ENCODE results near the gene PHYHD1. TPM values are rescaled to one million over a fixed set of nuclear protein-coding genes. Genes with fewer than 3 reads are reported as not detected.
A peak's percentile ranks its signal among the peaks of the same experiment; 100 is the strongest.

The PHYHD1 gene
- total and polyA plus RNA-seq, 2 of the 13 experiments (the other 11 are each of a cell fraction or from before 2014, with no cell fraction given): 10.6 to 25.3 TPM

DNA sequence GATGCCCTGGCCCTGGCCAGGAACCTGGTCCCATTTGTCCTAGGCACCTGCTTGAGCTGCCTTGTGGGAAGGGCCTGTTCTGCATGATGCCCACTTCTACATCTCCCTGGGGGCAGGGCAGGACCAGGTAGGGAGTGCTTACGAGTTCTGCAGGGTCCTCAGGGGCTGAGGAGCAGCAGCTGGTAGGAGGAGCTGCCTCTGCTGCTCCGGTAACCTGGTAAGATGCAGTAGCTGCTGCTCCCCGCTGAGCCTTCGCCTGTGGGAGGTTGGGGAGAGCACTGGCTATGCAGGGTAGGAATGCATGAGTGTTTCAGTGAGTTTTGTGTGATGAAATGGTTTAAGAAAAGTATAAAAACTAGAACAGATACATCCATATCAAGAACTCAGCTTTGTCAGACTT lies 25.2 kb upstream of the PHYHD1 start:
- no peak overlapping the region for H3K4me3 ChIP-seq (replicated peaks in 1 of 3; ENCODE audit: insufficient read depth in 1 of 3, low read depth in 2 of 3, low read length in 3 of 3)
- peaks cover 17 to 63% of the 10 kb centered on the region in 2 experiments; a peak in 4 of 5 replicates for H3K36me3 ChIP-seq (replicated peaks in 1 of 2; ENCODE audit: control insufficient read depth in 1 of 2, insufficient read depth in 2 of 2, low read length in 2 of 2)
- in situ Hi-C loops (cut with HindIII; ENCODE audit: extremely low pct_ligation_motif_present, low pct_unique_long_range_greater_than_20kb): no loop called here
- no peak overlapping the region for H3K9ac ChIP-seq (ENCODE audit: insufficient read depth, low read depth, low read length)
- no peak overlapping the region for H3K27ac ChIP-seq (ENCODE audit: extremely low read length, insufficient read depth, low read length)
- intact Hi-C loops (cut with micrococcal nuclease; ENCODE audit: unreplicated experiment): no loop called here
- H3K4me1 ChIP-seq (ENCODE audit: insufficient read depth, low read length): peaks cover 8% of the 10 kb centered on the region; the same call in 1 of the 2 replicates
- FAIRE-seq: no peak
- no peak for ATAC-seq
- no peak for TF ChIP-seq ZBTB7A (CRISPR knock-in tag; IDR thresholded peaks at IDR 0.05)
- TF ChIP-seq SMAD9 (CRISPR knock-in tag; IDR thresholded peaks at IDR 0.05): no peak
- no peak for TF ChIP-seq ZNF678 (CRISPR knock-in tag; IDR thresholded peaks at IDR 0.05)
- TF ChIP-seq KMT2A (CRISPR knock-in tag; IDR thresholded peaks at IDR 0.05): no peak
- TF ChIP-seq, protein P1, sequence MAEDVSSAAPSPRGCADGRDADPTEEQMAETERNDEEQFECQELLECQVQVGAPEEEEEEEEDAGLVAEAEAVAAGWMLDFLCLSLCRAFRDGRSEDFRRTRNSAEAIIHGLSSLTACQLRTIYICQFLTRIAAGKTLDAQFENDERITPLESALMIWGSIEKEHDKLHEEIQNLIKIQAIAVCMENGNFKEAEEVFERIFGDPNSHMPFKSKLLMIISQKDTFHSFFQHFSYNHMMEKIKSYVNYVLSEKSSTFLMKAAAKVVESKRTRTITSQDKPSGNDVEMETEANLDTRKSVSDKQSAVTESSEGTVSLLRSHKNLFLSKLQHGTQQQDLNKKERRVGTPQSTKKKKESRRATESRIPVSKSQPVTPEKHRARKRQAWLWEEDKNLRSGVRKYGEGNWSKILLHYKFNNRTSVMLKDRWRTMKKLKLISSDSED (CRISPR knock-in tag; IDR thresholded peaks at IDR 0.05): no peak
- TF ChIP-seq ZNF746 (CRISPR knock-in tag; IDR thresholded peaks at IDR 0.05): no peak
- H3K27me3 ChIP-seq (ENCODE audit: control insufficient read depth in 1 of 2, insufficient read depth in 2 of 2, low read length in 2 of 2): no peaks in the 10 kb centered on the region
- BruUV-seq (replicated peaks): no TSS peak
- POLR2A ChIA-PET: no interaction called here
- DNase-seq (ENCODE audit: low spot score): no peak
- CTCF ChIA-PET (ENCODE audit: low intra/inter-chr PET ratio, low total read pairs): no interaction called here
- no peaks in the 10 kb centered on the region for H3K9me3 ChIP-seq (ENCODE audit: low read length)
- peaks cover 4% of the 10 kb centered on the region for H3K79me2 ChIP-seq (ENCODE audit: insufficient read depth, low read length)
- no peak overlapping the region for H2AFZ ChIP-seq (ENCODE audit: low read length)
- 96% methylated on average over 3 of the region's 4 CpGs for WGBS (ENCODE audit: low lambda C conversion rate)
- no peak overlapping the region for H3K4me2 ChIP-seq (ENCODE audit: low read depth, low read length)
- H4K20me1 ChIP-seq (ENCODE audit: insufficient read depth, low read length): no peaks in the 10 kb centered on the region

DNA sequence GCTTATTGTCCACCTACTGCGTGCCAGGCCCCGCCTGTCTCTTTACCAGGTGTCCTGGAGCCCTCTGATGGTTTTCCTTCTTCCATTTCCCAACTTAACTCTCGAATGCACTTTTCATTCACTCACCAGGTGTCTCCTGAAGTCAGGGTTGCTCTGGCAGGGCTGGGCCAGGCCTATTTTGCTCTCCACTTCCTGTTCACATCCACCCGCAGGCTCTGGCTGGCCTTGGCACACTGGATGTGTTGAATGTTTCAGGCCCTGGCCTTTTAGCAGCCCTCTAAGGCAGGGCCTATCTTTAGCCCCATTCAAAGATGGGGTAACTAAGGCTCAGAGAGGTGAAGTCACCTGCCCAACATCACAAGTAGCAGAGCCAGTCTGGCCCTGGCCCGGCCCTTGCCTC lies 22.4 kb upstream of the PHYHD1 start:
- WGBS (ENCODE audit: low lambda C conversion rate): 99% methylated on average over 4 of the region's 5 CpGs
- POLR2A ChIA-PET: interaction anchor here (1.0 kb wide), 1 partner anchor 18 kb away, joined by 3 read pairs; no protein-coding TSS in a partner anchor
- H3K4me1 ChIP-seq (ENCODE audit: insufficient read depth, low read length): peaks cover 8% of the 10 kb centered on the region; the same call in 1 of the 2 replicates

More for the DNA sequence above, 22.4 kb upstream of the PHYHD1 start:
- FAIRE-seq: no peak
- no peak for DNase-seq (ENCODE audit: low spot score)
- BruUV-seq (replicated peaks): no TSS peak
- no peak for TF ChIP-seq ATF7 (IDR thresholded peaks at IDR 0.05)
- no peak for TF ChIP-seq ATF7 (CRISPR knock-in tag; IDR thresholded peaks at IDR 0.05)
- no peak for TF ChIP-seq HHEX (CRISPR knock-in tag; IDR thresholded peaks at IDR 0.05)
- no peak for TF ChIP-seq MYNN (CRISPR knock-in tag; IDR thresholded peaks at IDR 0.05; ENCODE audit: low read depth)
- TF ChIP-seq ZFP36L1 (CRISPR knock-in tag; IDR thresholded peaks at IDR 0.05): no peak
- TF ChIP-seq, protein P2, sequence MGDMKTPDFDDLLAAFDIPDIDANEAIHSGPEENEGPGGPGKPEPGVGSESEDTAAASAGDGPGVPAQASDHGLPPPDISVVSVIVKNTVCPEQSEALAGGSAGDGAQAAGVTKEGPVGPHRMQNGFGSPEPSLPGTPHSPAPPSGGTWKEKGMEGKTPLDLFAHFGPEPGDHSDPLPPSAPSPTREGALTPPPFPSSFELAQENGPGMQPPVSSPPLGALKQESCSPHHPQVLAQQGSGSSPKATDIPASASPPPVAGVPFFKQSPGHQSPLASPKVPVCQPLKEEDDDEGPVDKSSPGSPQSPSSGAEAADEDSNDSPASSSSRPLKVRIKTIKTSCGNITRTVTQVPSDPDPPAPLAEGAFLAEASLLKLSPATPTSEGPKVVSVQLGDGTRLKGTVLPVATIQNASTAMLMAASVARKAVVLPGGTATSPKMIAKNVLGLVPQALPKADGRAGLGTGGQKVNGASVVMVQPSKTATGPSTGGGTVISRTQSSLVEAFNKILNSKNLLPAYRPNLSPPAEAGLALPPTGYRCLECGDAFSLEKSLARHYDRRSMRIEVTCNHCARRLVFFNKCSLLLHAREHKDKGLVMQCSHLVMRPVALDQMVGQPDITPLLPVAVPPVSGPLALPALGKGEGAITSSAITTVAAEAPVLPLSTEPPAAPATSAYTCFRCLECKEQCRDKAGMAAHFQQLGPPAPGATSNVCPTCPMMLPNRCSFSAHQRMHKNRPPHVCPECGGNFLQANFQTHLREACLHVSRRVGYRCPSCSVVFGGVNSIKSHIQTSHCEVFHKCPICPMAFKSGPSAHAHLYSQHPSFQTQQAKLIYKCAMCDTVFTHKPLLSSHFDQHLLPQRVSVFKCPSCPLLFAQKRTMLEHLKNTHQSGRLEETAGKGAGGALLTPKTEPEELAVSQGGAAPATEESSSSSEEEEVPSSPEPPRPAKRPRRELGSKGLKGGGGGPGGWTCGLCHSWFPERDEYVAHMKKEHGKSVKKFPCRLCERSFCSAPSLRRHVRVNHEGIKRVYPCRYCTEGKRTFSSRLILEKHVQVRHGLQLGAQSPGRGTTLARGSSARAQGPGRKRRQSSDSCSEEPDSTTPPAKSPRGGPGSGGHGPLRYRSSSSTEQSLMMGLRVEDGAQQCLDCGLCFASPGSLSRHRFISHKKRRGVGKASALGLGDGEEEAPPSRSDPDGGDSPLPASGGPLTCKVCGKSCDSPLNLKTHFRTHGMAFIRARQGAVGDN (CRISPR knock-in tag; IDR thresholded peaks at IDR 0.05): peak; percentile 31; the same call in 1 of the 2 replicates
- ATAC-seq: no peak
- CTCF ChIA-PET (ENCODE audit: low intra/inter-chr PET ratio, low total read pairs): no interaction called here
- Histone ChIP-seq H3K27me3 (ENCODE audit: control insufficient read depth in 1 of 2, insufficient read depth in 2 of 2, low read length in 2 of 2) (no peaks in the 10 kb centered on the region), H3K4me2 (ENCODE audit: low read depth, low read length) (no peak overlapping the region), H3K4me3 (replicated peaks in 1 of 3; ENCODE audit: insufficient read depth in 1 of 3, low read depth in 2 of 3, low read length in 3 of 3) (no peak overlapping the region), H3K27ac (ENCODE audit: extremely low read length, insufficient read depth, low read length) (no peak overlapping the region), H3K36me3 (replicated peaks in 1 of 2; ENCODE audit: control insufficient read depth in 1 of 2, insufficient read depth in 2 of 2, low read length in 2 of 2) (peaks cover 8 to 38% of the 10 kb centered on the region in 2 experiments; a peak in 4 of 5 replicates), H2AFZ (ENCODE audit: low read length) (no peak overlapping the region), H3K79me2 (ENCODE audit: insufficient read depth, low read length) (peaks cover 2% of the 10 kb centered on the region), H4K20me1 (ENCODE audit: insufficient read depth, low read length) (no peaks in the 10 kb centered on the region), H3K9ac (ENCODE audit: insufficient read depth, low read depth, low read length) (no peak overlapping the region), H3K9me3 (ENCODE audit: low read length) (no peaks in the 10 kb centered on the region)
- intact Hi-C loops (cut with micrococcal nuclease; ENCODE audit: unreplicated experiment): no loop called here
- in situ Hi-C loops (cut with HindIII; ENCODE audit: extremely low pct_ligation_motif_present, low pct_unique_long_range_greater_than_20kb): no loop called here
